ENCODE measurements around the gene AGBL1.

AGBL1 gene

GRCh38 chr15:86079508-86080266, at the start of gene AGBL1:
AGBL1 (plus strand) TSS chr15:86079871.
- no peak within 1 kb of the TSS for H3K4me3 ChIP-seq (ENCODE audit: low read depth, low read length)
- TF ChIP-seq CTCF (IDR thresholded peaks at IDR 0.05; ENCODE audit: low read depth, low read length) = no peak

DNA sequence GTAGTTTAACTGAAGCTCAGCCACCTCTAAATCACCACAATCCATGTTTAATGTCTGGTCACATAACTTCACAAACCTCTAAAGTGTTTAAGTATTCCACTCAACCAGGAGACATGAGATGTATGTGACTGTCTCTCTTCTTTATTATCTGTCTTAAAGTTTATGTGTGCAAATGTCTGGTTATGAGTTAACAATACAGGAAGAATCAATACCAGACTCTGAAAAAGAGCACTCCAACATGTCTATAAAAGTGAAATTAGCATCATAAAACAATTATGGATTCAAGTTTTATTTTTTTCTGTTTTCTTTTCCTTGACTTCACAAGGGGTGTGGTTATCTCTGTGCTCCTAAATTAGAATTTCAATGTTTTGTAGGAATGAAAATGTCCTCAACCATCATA, 44.8 kb upstream of the AGBL1 start:
- TF ChIP-seq CTCF (IDR thresholded peaks at IDR 0.05; ENCODE audit: low read depth, low read length) = no peak
- no peak overlapping the region for H3K4me3 ChIP-seq (ENCODE audit: low read depth, low read length)

GRCh38 chr15:86036243-86036642, 43.4 kb upstream of the AGBL1 start:
- no peak for TF ChIP-seq CTCF (IDR thresholded peaks at IDR 0.05; ENCODE audit: low read depth, low read length)
- H3K4me3 ChIP-seq (ENCODE audit: low read depth, low read length) = no peak overlapping the region

- TF ChIP-seq CTCF (IDR thresholded peaks at IDR 0.05; ENCODE audit: low read depth, low read length) = no peak
- H3K4me3 ChIP-seq (ENCODE audit: low read depth, low read length) = no peak overlapping the region
These were observed 41.2 kb upstream of the AGBL1 start for GRCh38 chr15:86038491-86038890.

GRCh38 chr15:86040356-86041033, 39.2 kb upstream of the AGBL1 start:
- TF ChIP-seq CTCF (IDR thresholded peaks at IDR 0.05; ENCODE audit: low read depth, low read length) = no peak
- no peak overlapping the region for H3K4me3 ChIP-seq (ENCODE audit: low read depth, low read length)

DNA sequence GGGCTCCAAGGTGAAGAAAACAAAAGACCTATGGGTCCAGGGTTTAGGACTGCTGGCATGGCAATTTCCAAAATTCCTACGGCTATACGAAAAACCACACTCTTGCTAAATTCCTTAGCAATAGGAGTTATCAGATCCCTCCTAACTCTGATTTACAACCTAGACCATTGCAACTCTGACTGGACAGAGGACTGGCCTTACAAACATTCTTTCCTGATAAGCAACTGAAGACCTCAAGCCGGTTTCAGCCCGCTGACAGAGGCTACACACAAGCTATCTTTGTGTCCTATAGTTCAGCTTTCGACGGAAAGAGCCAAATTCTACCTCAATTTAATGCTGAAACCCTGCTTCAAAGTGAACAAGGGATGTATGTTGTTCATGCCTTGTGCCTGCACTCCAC, 38.3 kb upstream of the AGBL1 start:
- no peak overlapping the region for H3K4me3 ChIP-seq (ENCODE audit: low read depth, low read length)
- TF ChIP-seq CTCF (IDR thresholded peaks at IDR 0.05; ENCODE audit: low read depth, low read length) = no peak

DNA sequence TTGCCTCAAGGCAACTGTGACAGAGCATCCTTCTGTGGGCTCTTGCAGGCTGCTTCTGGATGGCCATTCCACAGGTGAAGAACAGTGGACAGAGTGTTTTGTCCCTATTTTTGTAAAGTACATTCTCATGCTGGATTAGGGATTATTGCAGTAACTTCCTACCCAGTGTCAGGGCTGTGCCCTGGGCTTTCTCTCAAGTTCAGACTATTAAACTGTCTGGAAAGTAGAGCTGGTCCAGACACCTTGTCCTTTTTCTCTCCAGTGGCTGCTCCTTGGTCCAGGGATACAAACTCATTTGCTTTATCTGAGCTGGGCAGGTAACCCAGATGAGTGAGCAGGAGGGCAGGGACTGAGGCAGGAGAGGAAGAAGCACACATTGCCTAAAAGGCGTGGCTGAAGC, 37.4 kb upstream of the AGBL1 start:
- no peak for TF ChIP-seq CTCF (IDR thresholded peaks at IDR 0.05; ENCODE audit: low read depth, low read length)
- no peak overlapping the region for H3K4me3 ChIP-seq (ENCODE audit: low read depth, low read length)

Data from WI38 (cell line).